HUES64 (cell line): ENCODE measurements around the gene PROSER1. TPM values are rescaled to one million over a fixed set of nuclear protein-coding genes. Genes with fewer than 3 reads are reported as not detected.
A peak's percentile ranks its signal among the peaks of the same experiment; 100 is the strongest.
"Not testable (repeated sequence)": the region's sequence is repeated elsewhere in the genome, so short reads cannot be mapped to it uniquely, and the experiment has no call there.

Experiments
- H3K27ac ChIP-seq: 2 replicates; pipeline ENCODE4 v1.7.0; 2013; ENCODE audit warnings: low read depth, low read length, inconsistent platforms
- H3K27me3 ChIP-seq: 2 replicates; pipeline ENCODE4 v1.6.1; 2013; ENCODE audit warnings: mild to moderate bottlenecking, low read length; ENCODE audit not compliant: insufficient read depth
- H3K36me3 ChIP-seq: 2 replicates; pipeline ENCODE4 v1.6.1; 2013; ENCODE audit warnings: mild to moderate bottlenecking, low read length; ENCODE audit not compliant: insufficient read depth
- H3K4me1 ChIP-seq: 2 replicates; pipeline ENCODE4 v1.6.1; 2013; ENCODE audit warnings: mild to moderate bottlenecking, low read length, moderate library complexity; ENCODE audit not compliant: insufficient read depth
- H3K4me3 ChIP-seq: 2 replicates; pipeline ENCODE4 v1.5.1; 2013; ENCODE audit warnings: mild to moderate bottlenecking, low read length, moderate library complexity
- H3K9ac ChIP-seq: 2 replicates; pipeline ENCODE4 v1.6.1; 2013; ENCODE audit warnings: mild to moderate bottlenecking, low read depth, low read length
- H3K9me3 ChIP-seq: 2 replicates; pipeline ENCODE4 v1.6.1; 2013; ENCODE audit warnings: low read depth, low read length; ENCODE audit not compliant: insufficient read depth
- WGBS: fragments of 150-250, 120-280 bp; methylation state at CpG from one replicate; pipeline ENCODE4 v1.1.7; 2013; ENCODE audit warnings: missing lambda C conversion rate; 5-methylcytosine and 5-hydroxymethylcytosine counted together
- polyA plus RNA-seq, 2 experiments: library from polyadenylated mRNA; stranded (reverse); fragments of 50-300 nt; gene quantifications; one replicate each; pipeline ENCODE4 v1.2.3, GENCODE V29; 2013

The PROSER1 gene
- 42.3 TPM for polyA plus RNA-seq (2013, experiment 1 of 2)
- polyA plus RNA-seq (2013, experiment 2 of 2), result 50.4 TPM

GRCh38 chr13:39037880-39038568 lies at the start of gene PROSER1, which contains the start of gene NHLRC3:
Gene PROSER1 (minus strand): TSS chr13:39038089. CDS start chr13:39037242, 847 bp downstream.
Gene NHLRC3 (plus strand): TSS chr13:39038456. CDS start chr13:39038640, 184 bp downstream.
- Histone ChIP-seq H3K27me3 (no peaks in the 10 kb centered on the region), H3K27ac (peak within 1 kb of the TSS; percentile 91), H3K36me3 (peaks cover 29% of the 10 kb centered on the region), H3K4me3 (peak within 1 kb of the TSS; percentile 91), H3K4me1 (peaks cover 22% of the 10 kb centered on the region), H3K9ac (peak within 1 kb of the TSS; percentile 94), H3K9me3 (no peaks in the 10 kb centered on the region)
- WGBS, result under 1% methylated on average over 41 of the region's 41 CpGs

- H3K4me1 ChIP-seq, H3K27ac ChIP-seq, H3K9ac ChIP-seq, H3K36me3 ChIP-seq, H3K27me3 ChIP-seq, H3K4me3 ChIP-seq: not testable (repeated sequence)
- 96% methylated on average over 1 of the region's 1 CpG for WGBS
- peaks cover 13% of the 10 kb centered on the region for H3K9me3 ChIP-seq
These were observed 48.5 kb upstream of the PROSER1 start for GRCh38 chr13:39086251-39086945.

- WGBS, result 68% methylated on average over 3 of the region's 3 CpGs
- no peaks in the 10 kb centered on the region for H3K4me1 ChIP-seq
- H3K27ac ChIP-seq, result no peak overlapping the region
- H3K36me3 ChIP-seq, result no peaks in the 10 kb centered on the region
- no peak overlapping the region for H3K4me3 ChIP-seq
- H3K27me3 ChIP-seq, result no peaks in the 10 kb centered on the region
- no peaks in the 10 kb centered on the region for H3K9me3 ChIP-seq
- no peak overlapping the region for H3K9ac ChIP-seq
These were observed 36.1 kb upstream of the PROSER1 start for GRCh38 chr13:39073983-39074382.

- H3K9ac ChIP-seq, result no peak overlapping the region
- H3K27me3 ChIP-seq, result no peaks in the 10 kb centered on the region
- WGBS, result 94% methylated on average over 2 of the region's 2 CpGs
- H3K36me3 ChIP-seq, result no peaks in the 10 kb centered on the region
- H3K9me3 ChIP-seq, result no peaks in the 10 kb centered on the region
- H3K27ac ChIP-seq, result no peak overlapping the region
- no peaks in the 10 kb centered on the region for H3K4me1 ChIP-seq
- no peak overlapping the region for H3K4me3 ChIP-seq
These were observed 35.0 kb upstream of the PROSER1 start for GRCh38 chr13:39072842-39073241.

- no peaks in the 10 kb centered on the region for H3K4me1 ChIP-seq
- no peak overlapping the region for H3K4me3 ChIP-seq
- no peaks in the 10 kb centered on the region for H3K27me3 ChIP-seq
- H3K36me3 ChIP-seq, result no peaks in the 10 kb centered on the region
- WGBS, result 92% methylated on average over 4 of the region's 4 CpGs
- H3K9ac ChIP-seq, result no peak overlapping the region
- no peaks in the 10 kb centered on the region for H3K9me3 ChIP-seq
- no peak overlapping the region for H3K27ac ChIP-seq
These were observed 24.1 kb upstream of the PROSER1 start for GRCh38 chr13:39062004-39062403.

- H3K27me3 ChIP-seq, result no peaks in the 10 kb centered on the region
- H3K4me3 ChIP-seq, result no peak overlapping the region
- H3K9me3 ChIP-seq, result no peaks in the 10 kb centered on the region
- H3K27ac ChIP-seq, result no peak overlapping the region
- H3K36me3 ChIP-seq, result no peaks in the 10 kb centered on the region
- no peaks in the 10 kb centered on the region for H3K4me1 ChIP-seq
- H3K9ac ChIP-seq, result no peak overlapping the region
These were observed 20.2 kb upstream of the PROSER1 start for GRCh38 chr13:39058040-39058439.

- Histone ChIP-seq H3K9ac (no peak overlapping the region), H3K4me3 (no peak overlapping the region), H3K27me3 (no peaks in the 10 kb centered on the region), H3K4me1 (peaks cover 4% of the 10 kb centered on the region; the same call in 1 of the 2 replicates), H3K36me3 (no peaks in the 10 kb centered on the region), H3K9me3 (no peaks in the 10 kb centered on the region), H3K27ac (no peak overlapping the region)
- no CpG with 5 or more reads among the region's 1 CpG for WGBS
These were observed 18.1 kb upstream of the PROSER1 start for GRCh38 chr13:39056018-39056417.

- no peak overlapping the region for H3K4me3 ChIP-seq
- H3K9me3 ChIP-seq, result no peaks in the 10 kb centered on the region
- peaks cover 4% of the 10 kb centered on the region; the same call in 1 of the 2 replicates for H3K4me1 ChIP-seq
- no peaks in the 10 kb centered on the region for H3K27me3 ChIP-seq
- 88% methylated on average over 3 of the region's 3 CpGs for WGBS
- H3K36me3 ChIP-seq, result no peaks in the 10 kb centered on the region; the same call in 1 of the 2 replicates
- H3K27ac ChIP-seq, result no peak overlapping the region
- no peak overlapping the region for H3K9ac ChIP-seq
These were observed 16.2 kb upstream of the PROSER1 start for GRCh38 chr13:39054112-39054511.

- Histone ChIP-seq H3K9ac (no peak overlapping the region), H3K9me3 (no peaks in the 10 kb centered on the region), H3K27me3 (no peaks in the 10 kb centered on the region), H3K27ac (no peak overlapping the region), H3K36me3 (no peaks in the 10 kb centered on the region; the same call in 1 of the 2 replicates), H3K4me3 (no peak overlapping the region), H3K4me1 (peaks cover 13% of the 10 kb centered on the region)
- WGBS, result 78% methylated on average over 6 of the region's 6 CpGs
These were observed 15.1 kb upstream of the PROSER1 start for GRCh38 chr13:39052944-39053343.

- peaks cover 25% of the 10 kb centered on the region for H3K4me1 ChIP-seq
- no peak overlapping the region for H3K9ac ChIP-seq
- 100% methylated on average over 1 of the region's 1 CpG for WGBS
- no peaks in the 10 kb centered on the region; the same call in 1 of the 2 replicates for H3K36me3 ChIP-seq
- no peak overlapping the region for H3K4me3 ChIP-seq
- H3K9me3 ChIP-seq, result no peaks in the 10 kb centered on the region
- H3K27ac ChIP-seq, result no peak overlapping the region
- no peaks in the 10 kb centered on the region for H3K27me3 ChIP-seq
These were observed 13.3 kb upstream of the PROSER1 start for GRCh38 chr13:39051157-39051556.

- Histone ChIP-seq H3K4me3 (no peak overlapping the region), H3K27ac (no peak overlapping the region), H3K36me3 (peaks cover 9% of the 10 kb centered on the region), H3K9ac (no peak overlapping the region), H3K27me3 (no peaks in the 10 kb centered on the region), H3K4me1 (peaks cover 25% of the 10 kb centered on the region), H3K9me3 (no peaks in the 10 kb centered on the region)
- WGBS, result 94% methylated on average over 3 of the region's 3 CpGs
These were observed 11.4 kb upstream of the PROSER1 start for GRCh38 chr13:39049274-39049673.
